HCT116 (cell line): ENCODE results near the gene TMOD3.

ENCODE experiments used
- EGR1 ChIP-seq: IDR thresholded peaks from 2 replicates; pipeline ENCODE4 v1.6.1; 2012; ENCODE audit warnings: low read depth
- EZH2 ChIP-seq: fragments of 200-600 bp; sonication (generic); IDR thresholded peaks from 2 replicates; pipeline ENCODE4 v1.6.1; 2017; ENCODE audit warnings: antibody characterized with exemption, mixed run types
- EZH2phosphoT487 ChIP-seq: fragments of 200-600 bp; IDR thresholded peaks from 2 replicates; pipeline ENCODE4 v1.6.1; 2018; ENCODE audit warnings: antibody characterized with exemption, borderline replicate concordance
- POLR2A ChIP-seq: IDR thresholded peaks from 2 replicates; pipeline ENCODE4 v1.7.0; 2011; ENCODE audit warnings: borderline replicate concordance; ENCODE audit not compliant: insufficient read depth, insufficient read length; ENCODE audit errors: extremely low read depth
- SP1 ChIP-seq: IDR thresholded peaks from 2 replicates; pipeline ENCODE4 v1.6.1; 2012; ENCODE audit warnings: low read depth
- YY1 ChIP-seq: IDR thresholded peaks from 2 replicates; pipeline ENCODE4 v1.6.1; 2011; ENCODE audit warnings: low read length, low read depth, moderate library complexity, mild to moderate bottlenecking; ENCODE audit not compliant: insufficient replicate concordance; ENCODE audit errors: extremely low read depth
- TF ChIP-seq, protein P1 (sequence below): IDR thresholded peaks from 2 replicates; pipeline ENCODE4 v1.6.1; 2011; ENCODE audit warnings: mild to moderate bottlenecking, low read length, moderate library complexity; ENCODE audit not compliant: insufficient replicate concordance; ENCODE audit errors: extremely low read depth
- TF ChIP-seq, protein P2 (sequence below), 3 experiments: fragments of 200-600 bp in 1 of 3; sonication (generic) in 1 of 3; IDR thresholded peaks in 2 of 3; conservative IDR thresholded peaks in 1 of 3; 2 replicates each; pipeline ENCODE4 v1.5.1; 2012 to 2017; ENCODE audit warnings: low read depth in 2 of 3, low read length in 2 of 3, antibody characterized with exemption in 1 of 3, borderline replicate concordance in 1 of 3, control low read depth in 1 of 3, mild to moderate bottlenecking in 1 of 3, mixed read lengths in 1 of 3, mixed run types in 1 of 3, moderate library complexity in 1 of 3; ENCODE audit not compliant: insufficient read depth in 1 of 3
- TF ChIP-seq, protein P3 (sequence below): IDR thresholded peaks from 2 replicates; pipeline ENCODE4 v1.6.1; 2012

DNA sequence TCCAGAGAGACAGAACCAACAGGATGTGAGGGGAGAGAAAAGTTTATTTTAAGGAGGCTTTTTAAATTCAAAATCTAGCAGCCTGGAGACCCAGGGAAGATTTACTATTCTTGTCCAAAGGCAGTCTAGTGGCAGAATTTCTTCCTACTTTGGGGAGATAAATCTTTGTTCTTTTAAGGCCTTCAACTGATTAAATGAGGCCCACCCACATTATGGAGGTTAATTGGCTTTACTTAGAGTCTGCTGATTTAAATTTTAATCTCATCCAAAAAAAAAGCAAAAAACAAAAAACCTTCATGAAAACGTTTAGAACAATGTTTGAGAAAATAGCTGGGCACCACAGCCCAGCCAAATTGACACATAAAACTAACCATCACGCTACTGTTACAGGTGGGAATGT, 41.3 kb downstream of the TMOD3 start:
- TF ChIP-seq, protein P1, sequence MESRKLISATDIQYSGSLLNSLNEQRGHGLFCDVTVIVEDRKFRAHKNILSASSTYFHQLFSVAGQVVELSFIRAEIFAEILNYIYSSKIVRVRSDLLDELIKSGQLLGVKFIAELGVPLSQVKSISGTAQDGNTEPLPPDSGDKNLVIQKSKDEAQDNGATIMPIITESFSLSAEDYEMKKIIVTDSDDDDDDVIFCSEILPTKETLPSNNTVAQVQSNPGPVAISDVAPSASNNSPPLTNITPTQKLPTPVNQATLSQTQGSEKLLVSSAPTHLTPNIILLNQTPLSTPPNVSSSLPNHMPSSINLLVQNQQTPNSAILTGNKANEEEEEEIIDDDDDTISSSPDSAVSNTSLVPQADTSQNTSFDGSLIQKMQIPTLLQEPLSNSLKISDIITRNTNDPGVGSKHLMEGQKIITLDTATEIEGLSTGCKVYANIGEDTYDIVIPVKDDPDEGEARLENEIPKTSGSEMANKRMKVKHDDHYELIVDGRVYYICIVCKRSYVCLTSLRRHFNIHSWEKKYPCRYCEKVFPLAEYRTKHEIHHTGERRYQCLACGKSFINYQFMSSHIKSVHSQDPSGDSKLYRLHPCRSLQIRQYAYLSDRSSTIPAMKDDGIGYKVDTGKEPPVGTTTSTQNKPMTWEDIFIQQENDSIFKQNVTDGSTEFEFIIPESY: no peak
- TF ChIP-seq POLR2A (no peak), YY1 (no peak), EZH2 (no peak), EGR1 (no peak), SP1 (no peak), EZH2phosphoT487 (no peak)
- TF ChIP-seq, protein P2, sequence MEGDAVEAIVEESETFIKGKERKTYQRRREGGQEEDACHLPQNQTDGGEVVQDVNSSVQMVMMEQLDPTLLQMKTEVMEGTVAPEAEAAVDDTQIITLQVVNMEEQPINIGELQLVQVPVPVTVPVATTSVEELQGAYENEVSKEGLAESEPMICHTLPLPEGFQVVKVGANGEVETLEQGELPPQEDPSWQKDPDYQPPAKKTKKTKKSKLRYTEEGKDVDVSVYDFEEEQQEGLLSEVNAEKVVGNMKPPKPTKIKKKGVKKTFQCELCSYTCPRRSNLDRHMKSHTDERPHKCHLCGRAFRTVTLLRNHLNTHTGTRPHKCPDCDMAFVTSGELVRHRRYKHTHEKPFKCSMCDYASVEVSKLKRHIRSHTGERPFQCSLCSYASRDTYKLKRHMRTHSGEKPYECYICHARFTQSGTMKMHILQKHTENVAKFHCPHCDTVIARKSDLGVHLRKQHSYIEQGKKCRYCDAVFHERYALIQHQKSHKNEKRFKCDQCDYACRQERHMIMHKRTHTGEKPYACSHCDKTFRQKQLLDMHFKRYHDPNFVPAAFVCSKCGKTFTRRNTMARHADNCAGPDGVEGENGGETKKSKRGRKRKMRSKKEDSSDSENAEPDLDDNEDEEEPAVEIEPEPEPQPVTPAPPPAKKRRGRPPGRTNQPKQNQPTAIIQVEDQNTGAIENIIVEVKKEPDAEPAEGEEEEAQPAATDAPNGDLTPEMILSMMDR (IDR thresholded peaks at IDR 0.05 in 2 of 3, conservative IDR thresholded peaks at IDR 0.05 in 1 of 3; ENCODE audit: borderline replicate concordance in 1 of 3, insufficient read depth in 1 of 3, low read depth in 2 of 3, low read length in 2 of 3): no peak
- TF ChIP-seq, protein P3, sequence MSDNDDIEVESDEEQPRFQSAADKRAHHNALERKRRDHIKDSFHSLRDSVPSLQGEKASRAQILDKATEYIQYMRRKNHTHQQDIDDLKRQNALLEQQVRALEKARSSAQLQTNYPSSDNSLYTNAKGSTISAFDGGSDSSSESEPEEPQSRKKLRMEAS: no peak
